Esophagus squamous epithelium (tissue), 4 donors: ENCODE results near the gene PCDHA1.

Experiments used
- CTCF ChIP-seq, 6 experiments: fragments of 450-650 bp in 4 of 6; fragments of 200-600 bp in 2 of 6; sonication (generic) in 2 of 6; IDR thresholded peaks; one replicate each; pipeline ENCODE4 v1.5.1; 2016 to 2019; ENCODE audit warnings: antibody characterized with exemption in 6 of 6, mild to moderate bottlenecking in 4 of 6, moderate library complexity in 4 of 6
- POLR2A ChIP-seq, 4 donors: fragments of 450-650 bp; IDR thresholded peaks; one replicate each; pipeline ENCODE4 v1.6.1; 2017; ENCODE audit warnings: antibody characterized with exemption in 4 of 4, mild to moderate bottlenecking in 4 of 4, moderate library complexity in 3 of 4

GRCh38 chr5:141050622-141051520 lies 264.9 kb downstream of the PCDHA1 start, which contains the start of gene PCDHB1:
- TF ChIP-seq CTCF (IDR thresholded peaks at IDR 0.05) = no peak
- no peak for TF ChIP-seq POLR2A (IDR thresholded peaks at IDR 0.05)
